NCI-H2107 treated with DMSO at 0.1 percent for 48 hours (cell line): ENCODE data around the gene GJB1.
A peak's percentile ranks its signal among the peaks of the same experiment; 100 is the strongest.
"Not testable (repeated sequence)": the region's sequence is repeated elsewhere in the genome, so short reads cannot be mapped to it uniquely, and the experiment has no call there.

Source experiments
- DNase-seq: peaks from one replicate; lab custom pipeline; 2025; ENCODE audit not compliant: unreplicated experiment; lab: John Stamatoyannopoulos, UW

GJB1 gene

DNA sequence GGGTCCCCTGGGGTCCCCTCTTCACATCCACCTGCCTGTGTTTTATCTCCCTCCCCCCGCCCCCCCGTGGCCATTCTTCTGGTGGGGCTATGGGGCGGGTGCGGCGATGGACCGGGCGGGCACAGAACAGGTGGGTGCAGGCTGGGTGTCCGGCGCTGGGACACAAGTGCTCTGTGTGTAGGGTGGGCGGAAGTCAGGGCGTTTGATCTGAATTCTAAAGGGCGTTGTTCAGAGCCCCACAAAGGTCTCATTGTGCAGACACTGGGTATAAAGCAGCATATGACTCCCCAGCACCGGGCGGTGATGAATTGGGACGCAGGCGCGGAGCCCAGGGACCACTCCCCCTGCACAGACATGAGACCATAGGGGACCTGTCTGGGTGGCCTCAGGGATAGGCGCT lies at the start of gene GJB1:
Gene GJB1, plus strand, starts transcription at position 296 of the 400 bp plus-strand sequence. CDS start 484 bp downstream, outside the sequence.
- DNase-seq: no peak

DNA sequence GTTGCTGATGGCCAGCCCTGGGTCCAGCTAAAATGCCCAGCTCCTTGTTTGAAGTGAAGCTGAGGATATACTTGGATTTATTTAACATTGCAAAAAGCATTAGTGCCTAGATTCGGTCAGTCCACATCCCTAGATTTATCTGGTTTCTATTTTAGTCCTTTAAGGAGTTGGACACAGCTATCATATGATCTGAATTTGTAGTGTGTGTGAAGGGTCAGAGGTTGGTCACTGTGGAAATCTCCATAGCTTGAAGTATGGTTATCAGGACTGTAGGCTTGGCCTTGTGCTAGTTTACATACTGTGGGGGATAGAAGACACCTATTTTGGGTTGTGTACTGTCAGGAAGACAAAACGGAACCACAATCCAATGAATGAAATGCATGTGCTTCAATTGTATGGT lies 49.6 kb upstream of the GJB1 start:
- DNase-seq: no peak

DNA sequence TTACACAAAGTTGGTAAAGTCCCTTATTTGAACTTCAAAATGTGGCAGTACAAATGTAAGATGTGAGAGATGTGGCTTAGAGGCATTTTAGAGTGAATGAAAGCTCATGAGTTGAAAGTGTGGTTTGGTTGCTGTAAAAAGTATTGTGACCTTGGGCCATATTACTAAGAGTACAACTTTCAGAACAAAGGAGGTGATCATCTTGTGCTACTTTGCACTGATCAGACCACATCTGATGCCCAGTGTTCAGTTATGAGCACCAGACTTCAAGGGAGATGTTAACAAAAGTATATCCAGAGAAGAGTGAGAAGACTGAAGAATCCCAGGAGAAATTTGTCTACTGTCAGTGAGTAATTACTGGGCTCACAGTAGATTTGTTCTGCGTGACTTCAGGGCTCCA lies 48.2 kb upstream of the GJB1 start:
- no peak for DNase-seq

DNA sequence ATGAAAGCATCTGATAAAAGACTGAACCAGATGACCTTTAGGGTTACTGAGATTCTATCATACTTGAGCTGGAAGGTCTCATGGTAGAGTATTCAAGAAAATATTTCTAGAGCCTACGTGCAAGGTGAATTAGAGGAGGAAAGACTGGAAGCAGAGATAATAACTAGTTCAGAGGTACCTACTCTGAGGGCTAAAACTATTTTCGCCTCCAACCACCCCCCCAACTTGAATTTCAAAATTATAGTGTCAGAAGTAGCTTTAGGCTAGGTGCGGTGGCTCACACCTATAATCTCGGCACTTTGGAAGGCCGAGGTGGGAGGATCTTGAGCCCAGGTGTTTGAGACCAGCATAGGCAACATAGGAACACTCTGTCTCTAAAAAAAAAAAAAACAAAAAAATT lies 47.5 kb upstream of the GJB1 start:
- DNase-seq: no peak

DNA sequence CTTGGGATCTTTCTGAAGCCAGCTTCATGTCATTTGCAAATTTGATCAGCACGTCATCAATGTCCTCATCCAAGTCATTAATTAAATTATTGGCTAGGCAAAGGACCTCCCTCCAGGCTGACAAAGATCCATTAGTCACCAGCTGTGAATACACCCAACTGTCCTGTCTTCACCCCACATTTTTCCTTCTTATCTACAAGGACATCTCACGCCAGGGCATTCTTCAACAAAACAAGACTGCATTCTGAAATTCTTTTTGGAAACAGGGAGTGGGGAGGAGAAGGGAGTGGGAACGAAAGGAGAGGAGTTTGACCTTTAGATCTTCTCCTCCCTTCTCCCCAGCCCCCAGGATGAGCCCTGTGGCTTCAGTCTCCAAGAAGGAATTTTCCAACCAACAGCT lies 45.7 kb upstream of the GJB1 start:
- DNase-seq: no peak

DNA sequence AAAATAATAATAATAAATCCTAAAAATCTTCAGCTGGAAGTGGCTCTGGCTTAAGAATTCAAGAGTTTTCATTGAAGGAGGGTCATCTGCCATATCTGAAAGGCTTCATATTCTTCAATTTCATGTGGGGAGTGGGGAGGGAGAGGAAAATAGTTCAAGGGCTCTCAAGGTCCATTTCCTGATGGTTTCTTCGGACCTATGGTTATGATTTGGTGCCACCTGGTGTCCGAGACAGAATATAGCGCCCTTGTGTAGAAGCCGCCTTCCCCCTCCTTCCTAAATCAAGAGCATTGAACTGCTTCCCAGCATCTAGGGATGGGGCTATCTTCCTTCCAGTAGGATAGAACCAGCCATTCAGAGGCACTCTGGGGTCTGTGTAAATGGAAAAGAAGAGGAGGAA lies 44.1 kb upstream of the GJB1 start:
- DNase-seq: peak; percentile 71

DNA sequence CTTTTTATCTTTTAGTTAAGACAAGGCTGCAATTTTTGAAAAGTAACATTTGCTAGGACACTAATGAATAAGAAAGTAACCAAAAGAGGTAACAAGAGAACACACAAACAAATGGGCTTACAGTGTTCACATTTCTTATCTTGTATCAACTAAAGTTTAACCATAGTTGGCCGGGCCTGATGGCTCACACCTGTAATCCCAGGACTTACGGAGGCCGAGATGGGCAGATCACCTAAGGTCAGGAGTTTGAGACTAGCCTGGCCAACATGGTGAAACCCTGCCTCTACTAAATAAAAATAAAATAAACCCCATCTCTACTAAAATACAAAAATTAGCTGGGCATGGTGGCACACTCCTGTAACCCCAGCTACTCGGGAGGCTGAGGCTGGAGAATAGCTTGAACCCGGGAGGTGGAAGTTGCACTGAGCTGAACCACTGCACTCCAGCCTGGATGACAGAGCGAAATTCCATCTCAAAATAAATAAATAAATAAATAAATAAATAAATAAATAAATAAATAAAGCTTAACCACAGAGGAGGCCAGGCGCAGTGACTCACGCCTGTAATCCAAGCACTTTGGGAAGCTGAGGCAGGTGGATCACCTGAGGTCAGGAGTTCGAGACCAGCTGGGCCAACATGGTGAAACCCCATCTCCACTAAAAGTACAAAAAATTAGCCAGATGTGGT lies 42.3 kb upstream of the GJB1 start:
- DNase-seq: not testable (repeated sequence)

DNA sequence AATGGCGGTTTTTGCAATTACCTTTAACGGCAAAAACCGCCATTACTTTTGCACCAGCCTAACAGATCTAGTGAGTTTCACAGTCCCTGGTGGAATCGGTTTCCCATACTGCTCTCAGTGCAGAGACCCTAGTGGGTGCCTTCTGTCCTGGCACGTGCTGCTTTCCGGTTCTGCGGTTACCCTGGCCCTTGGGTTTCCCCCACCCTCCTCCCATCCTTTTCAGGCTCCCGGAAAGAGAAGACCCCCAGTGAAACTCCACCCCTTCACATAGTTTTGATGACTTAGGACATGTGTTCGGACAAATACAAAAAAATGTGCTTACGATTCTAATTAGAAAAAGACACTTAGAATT lies 41.5 kb upstream of the GJB1 start:
- DNase-seq: peak; percentile 45

DNA sequence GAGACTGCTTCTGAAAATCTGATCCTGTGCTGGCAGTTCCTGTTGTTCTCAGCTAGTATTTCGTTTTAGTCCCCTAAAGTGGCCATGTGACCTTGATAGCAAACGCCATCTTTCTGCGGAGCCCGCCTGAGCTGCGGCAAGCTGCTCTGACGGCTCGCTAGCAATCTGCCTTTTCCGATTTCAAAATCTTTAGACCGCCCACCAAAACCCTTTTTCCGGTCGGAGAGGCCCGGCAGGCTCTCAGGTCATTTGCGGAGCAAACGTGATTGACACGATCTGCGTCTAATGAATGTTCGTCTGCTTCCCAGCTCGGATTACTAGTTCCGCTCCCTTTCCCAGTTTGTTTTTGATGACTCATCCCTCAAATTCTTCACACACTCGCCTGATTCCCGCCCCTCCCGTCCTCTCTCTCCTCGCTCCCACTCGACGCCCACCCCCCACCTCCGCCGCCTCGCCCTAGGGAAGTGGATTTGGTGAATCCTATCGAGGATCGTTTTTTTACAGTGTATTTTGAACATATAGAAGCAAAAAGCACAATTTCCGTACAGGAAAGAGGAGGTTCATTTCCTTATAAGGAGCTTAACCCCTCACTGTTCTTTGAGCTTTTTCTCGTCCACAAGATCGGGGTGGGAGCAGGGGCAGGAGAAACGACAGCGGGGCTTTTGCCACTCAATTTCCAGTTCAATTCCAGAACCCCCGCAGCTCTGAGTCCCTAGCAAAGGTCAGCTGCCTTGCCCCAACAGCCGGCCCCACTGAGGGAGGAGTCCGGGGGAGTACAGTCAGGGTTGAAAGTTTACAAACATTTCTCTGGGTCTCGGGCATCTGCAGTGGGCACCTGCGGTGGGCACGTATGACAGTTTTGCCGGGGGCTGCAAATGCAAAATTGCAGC lies 40.9 kb upstream of the GJB1 start:
- DNase-seq: peak; percentile 97

DNA sequence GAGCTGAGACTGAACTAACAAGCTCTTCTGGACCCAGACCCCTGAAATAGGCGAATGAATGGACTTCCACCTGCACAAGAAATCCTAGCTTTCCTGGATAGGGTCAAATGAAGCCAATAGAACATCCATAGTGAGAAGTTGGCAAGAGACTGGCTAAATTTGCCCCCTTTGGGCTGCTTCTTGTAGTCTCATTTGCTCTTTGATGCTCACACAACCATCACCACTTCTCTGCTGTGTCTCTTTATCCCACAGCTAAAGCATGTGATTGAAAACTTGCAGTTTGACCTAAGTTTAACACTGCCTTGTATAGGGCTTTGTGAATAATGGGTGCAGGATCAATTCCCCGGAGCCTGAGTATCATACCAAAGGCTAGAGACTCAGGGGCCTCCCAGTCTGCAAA lies 40.2 kb upstream of the GJB1 start:
- no peak for DNase-seq

DNA sequence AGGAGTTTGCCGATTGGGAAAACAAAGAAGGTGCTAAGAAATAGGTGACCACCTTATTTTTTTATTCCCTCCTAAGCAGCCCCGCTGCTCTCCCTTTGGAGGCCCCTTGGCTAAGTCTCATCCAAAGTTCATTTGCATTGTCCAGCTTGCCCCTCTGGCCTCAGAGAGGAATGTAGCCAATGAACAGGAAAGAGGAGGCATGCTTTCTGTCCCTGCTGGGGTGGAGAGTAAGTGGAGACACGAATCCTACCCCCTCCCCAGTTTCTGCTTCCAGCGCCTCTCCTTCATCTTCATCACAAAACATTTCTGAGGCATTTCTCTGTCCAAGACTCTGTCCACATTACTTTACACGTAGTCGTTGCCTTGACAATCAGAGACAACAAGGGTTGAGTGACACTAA lies 39.7 kb upstream of the GJB1 start:
- no peak for DNase-seq

DNA sequence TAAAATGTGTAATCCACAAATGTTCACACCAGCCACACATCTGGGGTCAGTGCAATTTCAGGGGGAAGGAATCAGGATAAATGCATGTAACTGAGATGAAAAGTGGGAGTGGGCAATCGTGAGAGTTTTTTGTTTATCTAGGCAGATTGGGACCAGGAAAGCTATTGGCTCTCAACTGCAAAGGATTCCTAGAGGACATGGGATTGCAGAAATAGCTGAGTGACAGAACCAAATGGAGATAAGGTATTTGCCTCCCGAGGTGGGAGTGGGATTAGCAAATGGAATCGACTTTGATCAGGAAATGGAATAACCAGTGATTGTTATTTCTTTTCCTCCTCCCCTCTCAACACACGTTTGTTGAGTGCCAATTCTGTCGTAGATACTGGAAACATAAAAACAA lies 38.9 kb upstream of the GJB1 start:
- no peak for DNase-seq

DNA sequence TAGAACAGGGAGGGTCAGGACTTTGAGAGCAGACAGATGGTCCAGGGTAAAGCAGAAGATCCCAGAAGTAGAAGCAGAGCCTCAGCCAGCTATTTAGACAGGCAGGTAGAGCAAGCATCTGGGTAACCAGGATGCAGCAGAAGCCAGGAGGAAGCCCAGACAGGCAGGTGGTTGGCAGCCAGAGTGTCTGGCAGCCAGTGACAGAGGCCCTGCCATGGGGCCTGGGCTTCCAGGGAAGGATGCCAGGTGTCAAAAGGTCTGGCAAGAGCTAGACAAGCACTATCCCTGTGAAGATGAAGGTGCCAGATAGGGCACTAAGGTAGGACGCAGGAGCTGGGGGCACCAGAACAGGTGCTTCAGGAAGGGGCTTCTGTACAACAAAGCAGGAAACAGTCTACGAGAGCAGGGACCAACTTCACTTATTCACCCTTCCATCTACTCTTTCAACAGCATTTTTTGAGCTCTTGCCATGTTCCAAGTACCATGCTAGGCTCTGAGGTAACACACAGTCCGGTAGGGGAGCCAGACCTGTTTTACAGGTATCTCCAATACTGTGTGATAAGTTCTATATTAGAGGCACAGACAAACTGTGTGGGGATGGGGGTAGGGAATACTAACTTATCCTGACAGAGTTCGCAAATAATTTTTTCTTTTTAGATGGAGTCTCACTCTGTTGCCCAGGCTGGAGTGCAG lies 38.1 kb upstream of the GJB1 start:
- DNase-seq: peak; percentile 5

DNA sequence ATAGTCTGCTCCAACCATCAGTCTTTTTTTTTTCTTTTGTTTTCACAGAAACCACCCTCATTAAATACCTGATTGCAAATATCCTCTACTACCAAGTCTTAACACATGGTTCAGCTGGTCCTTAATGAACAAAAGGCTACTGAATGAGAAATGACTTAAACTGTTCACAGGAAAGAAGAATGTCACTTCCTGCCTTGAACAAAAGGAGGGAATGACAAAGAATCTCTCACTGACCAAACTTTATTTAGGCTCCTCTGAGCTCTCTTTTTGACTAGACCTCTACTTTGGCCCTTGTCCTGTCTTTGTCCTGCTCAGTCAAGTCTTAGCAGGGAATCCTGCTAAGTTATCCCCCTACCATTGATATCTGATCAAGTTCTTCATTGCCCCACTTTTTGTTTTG lies 31.8 kb upstream of the GJB1 start:
- DNase-seq: no peak

DNA sequence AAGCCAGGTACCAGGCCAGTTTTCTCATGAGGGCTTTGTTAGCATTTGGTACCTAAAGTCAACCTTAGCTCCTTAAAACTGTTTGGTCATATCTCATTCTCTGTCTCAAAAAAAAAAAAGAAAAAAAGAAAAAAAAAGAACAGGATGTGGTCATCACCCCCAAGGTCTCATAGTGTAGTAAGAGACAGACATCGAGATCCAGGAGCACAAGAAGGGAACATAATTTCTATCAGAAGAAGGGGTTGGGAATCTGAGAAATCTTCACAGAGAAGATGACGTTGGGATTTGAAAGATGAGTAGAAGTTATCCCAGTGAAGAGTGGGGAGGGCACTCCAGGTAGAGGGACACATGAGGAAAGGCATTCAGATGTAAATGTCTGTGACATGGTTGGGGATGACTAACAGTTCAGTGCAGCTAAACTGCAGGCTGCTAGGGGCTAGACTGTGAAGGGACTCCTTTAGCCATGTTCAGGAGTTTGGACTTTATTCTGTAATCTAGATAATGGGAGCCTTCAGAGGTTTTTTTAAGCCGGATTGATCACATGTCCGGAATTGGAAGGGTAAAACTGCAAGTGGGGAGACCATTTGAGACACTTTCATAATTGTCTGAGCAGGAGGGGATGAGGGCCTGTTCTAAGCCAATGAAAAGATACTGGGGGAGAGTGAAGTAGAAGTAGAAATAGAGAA lies 26.9 kb upstream of the GJB1 start:
- no peak for DNase-seq

DNA sequence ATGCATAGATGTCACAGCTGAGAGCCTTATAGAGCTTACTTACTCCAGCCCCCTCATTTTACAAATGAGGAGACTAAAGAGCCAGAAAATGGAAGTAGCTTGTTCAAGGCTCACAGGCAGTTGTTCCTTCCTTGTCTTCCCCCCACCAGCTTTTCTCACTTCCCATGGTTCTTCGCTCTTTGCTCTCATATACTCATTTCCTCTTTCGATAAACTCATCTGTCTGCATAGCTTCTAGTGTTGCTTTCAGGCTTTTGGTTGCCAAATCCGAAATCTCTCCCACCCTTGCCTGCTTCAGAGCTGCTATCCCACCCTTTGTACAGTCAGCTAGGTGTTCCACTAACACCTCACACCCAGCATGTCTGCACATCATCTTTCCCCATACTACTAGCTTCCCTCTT lies 25.0 kb upstream of the GJB1 start:
- DNase-seq: no peak

DNA sequence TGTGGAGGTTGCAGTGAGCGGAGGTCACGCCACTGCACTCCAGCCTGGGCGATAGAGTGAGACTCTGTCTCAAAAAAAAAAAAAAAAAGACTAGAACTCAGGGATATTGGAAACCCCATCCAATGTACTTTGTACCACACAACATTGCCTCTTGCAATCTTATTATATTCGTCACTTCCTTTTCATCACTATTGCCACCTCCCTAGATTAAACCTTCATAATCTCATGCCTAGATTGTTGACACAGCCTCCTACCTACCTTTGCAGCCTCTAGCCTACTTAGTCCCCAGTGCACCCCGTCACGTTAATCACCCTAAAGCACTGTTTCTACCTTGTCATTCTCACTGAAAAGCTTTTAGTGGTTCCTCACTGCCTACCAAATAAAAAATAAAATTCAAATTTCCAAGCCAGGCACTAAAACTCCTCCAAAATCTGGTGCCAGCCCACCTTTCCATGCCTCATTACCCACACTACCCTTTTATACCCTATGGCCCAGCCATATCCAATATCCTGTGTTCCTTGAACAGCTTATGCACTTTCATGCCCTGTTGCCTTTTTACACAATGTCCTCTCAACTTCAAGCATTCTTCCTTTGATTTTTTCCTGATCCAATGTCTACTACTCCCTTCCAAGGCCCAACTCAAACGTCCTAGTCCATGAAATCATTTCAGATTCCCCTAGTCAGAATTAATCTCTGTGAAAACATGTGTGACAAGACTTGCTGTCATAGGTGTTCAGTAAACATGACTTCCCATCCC lies 23.6 kb upstream of the GJB1 start:
- DNase-seq: no peak

DNA sequence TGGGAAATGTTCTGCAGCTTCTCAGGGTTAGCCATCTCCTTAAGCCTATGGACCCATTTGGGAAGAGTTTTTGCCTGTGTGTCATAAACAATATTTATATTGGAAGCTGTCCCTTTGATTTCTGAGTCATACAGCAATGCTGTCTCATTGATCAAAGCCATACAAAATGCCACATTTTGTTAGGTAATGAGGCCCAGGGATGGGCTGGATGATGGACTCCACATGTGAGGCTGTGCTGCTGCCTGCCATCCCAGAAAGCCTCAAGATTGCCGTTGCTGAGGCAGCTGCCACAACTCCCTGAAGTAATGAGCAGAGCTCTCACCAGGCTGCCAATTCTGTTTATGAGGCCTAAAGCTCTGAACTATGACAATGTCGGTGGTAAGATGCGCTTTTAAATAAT lies 12.2 kb upstream of the GJB1 start:
- DNase-seq: no peak

DNA sequence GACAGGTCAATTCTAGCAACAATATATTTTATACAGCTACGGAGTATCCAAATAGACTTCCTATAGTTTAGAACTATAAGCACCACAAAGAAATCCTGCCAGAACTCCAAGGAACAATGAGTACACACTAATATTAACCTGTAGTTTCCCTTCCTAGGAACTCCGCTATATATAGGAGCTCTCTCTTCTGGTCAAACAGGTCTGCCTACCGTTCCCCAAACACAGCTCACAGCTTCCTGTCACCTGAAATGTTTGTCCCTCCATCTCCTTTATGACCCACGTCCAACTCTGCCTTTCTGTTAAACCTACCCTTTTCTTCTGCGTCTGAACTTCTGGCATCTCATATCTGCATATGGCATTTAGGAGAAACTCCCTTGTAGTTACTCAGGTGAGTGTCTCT lies 10.5 kb upstream of the GJB1 start:
- no peak for DNase-seq

DNA sequence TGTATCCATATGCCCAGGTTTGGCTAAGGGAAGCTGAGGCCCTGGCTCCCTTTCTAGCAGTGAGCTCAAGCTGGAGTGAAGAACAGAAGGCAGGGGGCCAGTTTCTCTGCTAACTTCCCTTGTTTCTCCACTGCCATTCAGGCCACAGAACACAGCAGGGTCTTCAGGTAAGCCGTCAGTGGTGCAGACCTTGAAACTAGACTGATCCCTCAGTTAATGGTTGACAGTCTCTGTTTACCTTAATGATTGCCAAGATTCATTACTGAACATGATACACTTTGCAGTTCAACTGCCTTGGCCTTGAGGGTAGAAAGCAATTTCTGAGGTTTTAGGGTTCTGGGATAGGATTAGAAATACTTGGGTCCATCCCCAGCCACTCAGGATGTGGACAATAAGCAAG lies 8.9 kb upstream of the GJB1 start:
- no peak for DNase-seq
